ENCODE results near the gene SLC25A19. TPM values are rescaled to one million over a fixed set of nuclear protein-coding genes. Genes with fewer than 3 reads are reported as not detected.

The SLC25A19 gene
- total and polyA plus RNA-seq, 10 of the 15 experiments (the other 5 are each of a cell fraction or from before 2014, with no cell fraction given): 32.9 to 91.6 (median 53.7) TPM

DNA sequence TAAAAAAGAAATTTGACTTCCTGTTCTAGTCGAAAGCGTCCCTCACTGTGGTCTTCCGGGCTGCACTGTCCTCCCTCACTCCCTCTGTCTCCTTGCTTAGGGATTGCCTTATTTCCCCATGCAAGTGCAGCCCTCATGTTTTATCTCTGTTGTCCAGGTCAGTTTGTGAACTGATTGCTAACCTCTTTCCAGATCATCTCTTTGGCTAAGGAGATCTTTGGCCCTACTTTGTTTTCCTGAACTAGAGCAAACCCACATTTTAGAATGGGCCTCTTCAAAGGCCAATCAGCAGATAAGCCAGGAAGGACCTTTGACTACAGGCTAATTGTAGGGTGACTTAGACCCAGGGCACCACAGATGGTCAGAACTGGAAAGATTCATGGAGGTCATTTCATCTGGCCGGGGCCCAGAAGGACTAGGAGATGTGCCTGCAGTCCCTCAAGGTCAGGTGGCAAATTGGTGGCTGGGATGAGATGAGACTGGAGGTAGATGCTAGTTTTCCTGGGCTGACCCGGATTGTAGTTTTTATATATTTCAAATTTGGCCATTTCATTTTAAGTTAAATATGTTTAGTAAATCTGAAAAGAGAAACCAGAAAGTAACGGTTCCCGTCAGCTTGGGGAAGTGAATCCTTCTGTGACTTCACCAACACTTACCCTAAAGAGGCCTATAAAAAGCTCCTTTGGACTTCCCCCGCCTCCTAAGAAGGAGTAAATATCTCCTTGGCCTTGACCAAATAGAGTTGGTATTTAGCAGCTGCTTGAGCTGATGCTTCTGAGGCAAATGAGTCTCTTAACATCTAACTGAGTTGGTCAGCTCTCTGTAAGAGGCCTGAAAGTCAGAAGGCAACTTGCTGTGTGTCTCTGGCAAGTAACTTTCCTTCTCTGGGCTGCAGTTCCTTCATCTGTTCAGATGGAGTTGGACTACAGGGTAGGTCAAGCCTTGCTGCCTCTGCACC is 6.2 kb upstream of the SLC25A19 start (continued):
- TF ChIP-seq, protein P1, sequence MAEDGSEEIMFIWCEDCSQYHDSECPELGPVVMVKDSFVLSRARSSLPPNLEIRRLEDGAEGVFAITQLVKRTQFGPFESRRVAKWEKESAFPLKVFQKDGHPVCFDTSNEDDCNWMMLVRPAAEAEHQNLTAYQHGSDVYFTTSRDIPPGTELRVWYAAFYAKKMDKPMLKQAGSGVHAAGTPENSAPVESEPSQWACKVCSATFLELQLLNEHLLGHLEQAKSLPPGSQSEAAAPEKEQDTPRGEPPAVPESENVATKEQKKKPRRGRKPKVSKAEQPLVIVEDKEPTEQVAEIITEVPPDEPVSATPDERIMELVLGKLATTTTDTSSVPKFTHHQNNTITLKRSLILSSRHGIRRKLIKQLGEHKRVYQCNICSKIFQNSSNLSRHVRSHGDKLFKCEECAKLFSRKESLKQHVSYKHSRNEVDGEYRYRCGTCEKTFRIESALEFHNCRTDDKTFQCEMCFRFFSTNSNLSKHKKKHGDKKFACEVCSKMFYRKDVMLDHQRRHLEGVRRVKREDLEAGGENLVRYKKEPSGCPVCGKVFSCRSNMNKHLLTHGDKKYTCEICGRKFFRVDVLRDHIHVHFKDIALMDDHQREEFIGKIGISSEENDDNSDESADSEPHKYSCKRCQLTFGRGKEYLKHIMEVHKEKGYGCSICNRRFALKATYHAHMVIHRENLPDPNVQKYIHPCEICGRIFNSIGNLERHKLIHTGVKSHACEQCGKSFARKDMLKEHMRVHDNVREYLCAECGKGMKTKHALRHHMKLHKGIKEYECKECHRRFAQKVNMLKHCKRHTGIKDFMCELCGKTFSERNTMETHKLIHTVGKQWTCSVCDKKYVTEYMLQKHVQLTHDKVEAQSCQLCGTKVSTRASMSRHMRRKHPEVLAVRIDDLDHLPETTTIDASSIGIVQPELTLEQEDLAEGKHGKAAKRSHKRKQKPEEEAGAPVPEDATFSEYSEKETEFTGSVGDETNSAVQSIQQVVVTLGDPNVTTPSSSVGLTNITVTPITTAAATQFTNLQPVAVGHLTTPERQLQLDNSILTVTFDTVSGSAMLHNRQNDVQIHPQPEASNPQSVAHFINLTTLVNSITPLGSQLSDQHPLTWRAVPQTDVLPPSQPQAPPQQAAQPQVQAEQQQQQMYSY (CRISPR knock-in tag; IDR thresholded peaks at IDR 0.05): no peak
- TF ChIP-seq POLR2A (IDR thresholded peaks at IDR 0.05; ENCODE audit: low read depth, low read length) (peak; percentile 79), ESRRA (IDR thresholded peaks at IDR 0.05; ENCODE audit: low read length) (no peak), SPI1 (IDR thresholded peaks at IDR 0.05; ENCODE audit: borderline replicate concordance, insufficient read depth, low read depth, low read length) (peak; percentile 97), STAT1 (conservative IDR thresholded peaks at IDR 0.05) (no peak), SUZ12 (IDR thresholded peaks at IDR 0.05; ENCODE audit: unreplicated experiment) (no peak), BMI1 (IDR thresholded peaks at IDR 0.05; ENCODE audit: borderline replicate concordance) (peak; percentile 84), ZNF207 (IDR thresholded peaks at IDR 0.05; ENCODE audit: borderline replicate concordance) (0 out of 2 replicates have a peak, but pooled peaks have one; percentile 22), NBN (IDR thresholded peaks at IDR 0.05) (peak; percentile 94), EP300 (IDR thresholded peaks at IDR 0.05; ENCODE audit: borderline replicate concordance in 1 of 2, control insufficient read depth in 1 of 2, low read depth in 2 of 2, low read length in 2 of 2) (peak; percentile 93 to 97), MTA2 (IDR thresholded peaks at IDR 0.05; ENCODE audit: low read depth) (peak; percentile 90), EZH2 (IDR thresholded peaks at IDR 0.05; ENCODE audit: borderline replicate concordance, control insufficient read depth, low read depth, low read length) (no peak), CHD2 (IDR thresholded peaks at IDR 0.05; ENCODE audit: borderline replicate concordance, low read depth, low read length) (peak; percentile 65; the same call in 1 of the 2 replicates), IRF4 (IDR thresholded peaks at IDR 0.05; ENCODE audit: low read depth, low read length) (peak; percentile 83), POLR2AphosphoS5 (IDR thresholded peaks at IDR 0.05; ENCODE audit: low read length) (peak; percentile 95), ZNF384 (IDR thresholded peaks at IDR 0.05; ENCODE audit: borderline replicate concordance, low read depth, low read length) (peak; percentile 29; the same call in 1 of the 2 replicates)
- TF ChIP-seq, protein P2, sequence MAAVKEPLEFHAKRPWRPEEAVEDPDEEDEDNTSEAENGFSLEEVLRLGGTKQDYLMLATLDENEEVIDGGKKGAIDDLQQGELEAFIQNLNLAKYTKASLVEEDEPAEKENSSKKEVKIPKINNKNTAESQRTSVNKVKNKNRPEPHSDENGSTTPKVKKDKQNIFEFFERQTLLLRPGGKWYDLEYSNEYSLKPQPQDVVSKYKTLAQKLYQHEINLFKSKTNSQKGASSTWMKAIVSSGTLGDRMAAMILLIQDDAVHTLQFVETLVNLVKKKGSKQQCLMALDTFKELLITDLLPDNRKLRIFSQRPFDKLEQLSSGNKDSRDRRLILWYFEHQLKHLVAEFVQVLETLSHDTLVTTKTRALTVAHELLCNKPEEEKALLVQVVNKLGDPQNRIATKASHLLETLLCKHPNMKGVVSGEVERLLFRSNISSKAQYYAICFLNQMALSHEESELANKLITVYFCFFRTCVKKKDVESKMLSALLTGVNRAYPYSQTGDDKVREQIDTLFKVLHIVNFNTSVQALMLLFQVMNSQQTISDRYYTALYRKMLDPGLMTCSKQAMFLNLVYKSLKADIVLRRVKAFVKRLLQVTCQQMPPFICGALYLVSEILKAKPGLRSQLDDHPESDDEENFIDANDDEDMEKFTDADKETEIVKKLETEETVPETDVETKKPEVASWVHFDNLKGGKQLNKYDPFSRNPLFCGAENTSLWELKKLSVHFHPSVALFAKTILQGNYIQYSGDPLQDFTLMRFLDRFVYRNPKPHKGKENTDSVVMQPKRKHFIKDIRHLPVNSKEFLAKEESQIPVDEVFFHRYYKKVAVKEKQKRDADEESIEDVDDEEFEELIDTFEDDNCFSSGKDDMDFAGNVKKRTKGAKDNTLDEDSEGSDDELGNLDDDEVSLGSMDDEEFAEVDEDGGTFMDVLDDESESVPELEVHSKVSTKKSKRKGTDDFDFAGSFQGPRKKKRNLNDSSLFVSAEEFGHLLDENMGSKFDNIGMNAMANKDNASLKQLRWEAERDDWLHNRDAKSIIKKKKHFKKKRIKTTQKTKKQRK (IDR thresholded peaks at IDR 0.05; ENCODE audit: low read depth, low read length): no peak
- TF ChIP-seq, protein P3, sequence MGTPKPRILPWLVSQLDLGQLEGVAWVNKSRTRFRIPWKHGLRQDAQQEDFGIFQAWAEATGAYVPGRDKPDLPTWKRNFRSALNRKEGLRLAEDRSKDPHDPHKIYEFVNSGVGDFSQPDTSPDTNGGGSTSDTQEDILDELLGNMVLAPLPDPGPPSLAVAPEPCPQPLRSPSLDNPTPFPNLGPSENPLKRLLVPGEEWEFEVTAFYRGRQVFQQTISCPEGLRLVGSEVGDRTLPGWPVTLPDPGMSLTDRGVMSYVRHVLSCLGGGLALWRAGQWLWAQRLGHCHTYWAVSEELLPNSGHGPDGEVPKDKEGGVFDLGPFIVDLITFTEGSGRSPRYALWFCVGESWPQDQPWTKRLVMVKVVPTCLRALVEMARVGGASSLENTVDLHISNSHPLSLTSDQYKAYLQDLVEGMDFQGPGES (IDR thresholded peaks at IDR 0.05): no peak
- TF ChIP-seq, protein P4, sequence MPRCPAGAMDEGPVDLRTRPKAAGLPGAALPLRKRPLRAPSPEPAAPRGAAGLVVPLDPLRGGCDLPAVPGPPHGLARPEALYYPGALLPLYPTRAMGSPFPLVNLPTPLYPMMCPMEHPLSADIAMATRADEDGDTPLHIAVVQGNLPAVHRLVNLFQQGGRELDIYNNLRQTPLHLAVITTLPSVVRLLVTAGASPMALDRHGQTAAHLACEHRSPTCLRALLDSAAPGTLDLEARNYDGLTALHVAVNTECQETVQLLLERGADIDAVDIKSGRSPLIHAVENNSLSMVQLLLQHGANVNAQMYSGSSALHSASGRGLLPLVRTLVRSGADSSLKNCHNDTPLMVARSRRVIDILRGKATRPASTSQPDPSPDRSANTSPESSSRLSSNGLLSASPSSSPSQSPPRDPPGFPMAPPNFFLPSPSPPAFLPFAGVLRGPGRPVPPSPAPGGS (IDR thresholded peaks at IDR 0.05; ENCODE audit: borderline replicate concordance, insufficient read depth, low read depth, low read length, poor library complexity, severe bottlenecking): peak; percentile 87

Measured in GM12878 (cell line).